H1 (cell line): ENCODE measurements around the gene NMD3. TPM values are rescaled to one million over a fixed set of nuclear protein-coding genes. Genes with fewer than 3 reads are reported as not detected.

Source experiments
- CTCF ChIA-PET: fragments of 300-600 bp; sonication (Branson Sonifier 250); formaldehyde crosslinking; loops from one replicate; lab custom pipeline; 2021; ENCODE audit not compliant: partially characterized antibody; lab: Charles Lee
- POLR2A ChIA-PET: fragments of 300-600 bp; sonication (Branson Sonifier 250); formaldehyde crosslinking; loops from one replicate; lab custom pipeline; 2021; ENCODE audit warnings: inconsistent platforms; ENCODE audit not compliant: partially characterized antibody; lab: Charles Lee
- DNase-seq, 2 experiments: peaks; one replicate each; pipeline versions ENCODE4 v3.0.0 to v3.0.0-alpha.2; 2010 to 2022; ENCODE audit warnings: low spot score in 2 of 2, low read depth in 1 of 2, mixed read lengths in 1 of 2
- FAIRE-seq: peaks from 2 replicates; lab custom pipeline; 2011; peaks lifted over from hg19 to GRCh38; lab: Jason Lieb, UNC
- H2AFZ ChIP-seq: 2 replicates; pipeline ENCODE4 v1.8.1; 2012; ENCODE audit warnings: low read length, inconsistent platforms
- H2AK5ac ChIP-seq: 2 replicates; pipeline ENCODE4 v1.6.1; 2013; ENCODE audit warnings: low read depth, low read length
- H2BK120ac ChIP-seq: replicated peaks from 2 replicates; pipeline ENCODE3; 2013; ENCODE audit warnings: low read depth, low read length, inconsistent platforms
- H2BK12ac ChIP-seq: 2 replicates; pipeline ENCODE4 v1.6.1; 2013; ENCODE audit warnings: low read depth, low read length
- H2BK15ac ChIP-seq: 2 replicates; pipeline ENCODE4 v1.6.1; 2013; ENCODE audit warnings: low read length
- H2BK20ac ChIP-seq: 2 replicates; pipeline ENCODE4 v1.6.1; 2013; ENCODE audit warnings: low read length
- H2BK5ac ChIP-seq: 2 replicates; pipeline ENCODE4 v1.6.1; 2013; ENCODE audit warnings: low read depth, low read length
- H3K14ac ChIP-seq: 2 replicates; pipeline ENCODE4 v1.6.1; 2013; ENCODE audit warnings: inconsistent platforms; ENCODE audit not compliant: insufficient read length
- H3K18ac ChIP-seq: 2 replicates; pipeline ENCODE4 v1.6.1; 2013; ENCODE audit warnings: low read length; ENCODE audit errors: extremely low read depth
- H3K23ac ChIP-seq: 2 replicates; pipeline ENCODE4 v1.6.1; 2013; ENCODE audit warnings: inconsistent platforms; ENCODE audit not compliant: insufficient read length
- H3K23me2 ChIP-seq: 2 replicates; pipeline ENCODE4 v1.6.1; 2013; ENCODE audit warnings: low read depth, low read length
- H3K27ac ChIP-seq: 2 replicates; pipeline ENCODE4 v1.6.1; 2011; ENCODE audit warnings: low read depth, low read length, inconsistent platforms
- H3K27me3 ChIP-seq, 4 experiments: replicated peaks in 1 of 4; 1 replicate in 1 of 4; 2 replicates in 3 of 4; pipeline versions ENCODE4 v1.6.1 to v1.8.1; 2011 to 2013; ENCODE audit warnings: low read length in 3 of 4, mild to moderate bottlenecking in 3 of 4, inconsistent platforms in 2 of 4, mixed read lengths in 2 of 4, moderate library complexity in 1 of 4; ENCODE audit not compliant: control insufficient read depth in 3 of 4, insufficient read depth in 3 of 4; ENCODE audit errors: extremely low read depth in 1 of 4
- H3K36me3 ChIP-seq, 4 experiments: 2 replicates each; pipeline versions ENCODE4 v1.6.1 to v1.8.1; 2011 to 2013; ENCODE audit warnings: mild to moderate bottlenecking in 4 of 4, low read length in 3 of 4, moderate library complexity in 2 of 4, control low read depth in 1 of 4, inconsistent platforms in 1 of 4; ENCODE audit not compliant: insufficient read depth in 4 of 4, control insufficient read depth in 2 of 4
- H3K4ac ChIP-seq: replicated peaks from 2 replicates; pipeline ENCODE3; 2013; ENCODE audit warnings: low read length, low read depth, mixed read lengths, inconsistent platforms; ENCODE audit not compliant: insufficient read length
- H3K4me1 ChIP-seq, 4 experiments: replicated peaks in 1 of 4; 1 replicate in 1 of 4; 2 replicates in 3 of 4; pipeline versions ENCODE4 v1.6.1 to v1.8.1; 2011 to 2013; ENCODE audit warnings: low read length in 3 of 4, inconsistent platforms in 2 of 4, mixed read lengths in 1 of 4; ENCODE audit not compliant: insufficient read depth in 4 of 4, control insufficient read depth in 3 of 4
- H3K4me2 ChIP-seq, 2 experiments: 2 replicates each; pipeline versions ENCODE4 v1.6.1 to v1.8.1; 2011 to 2013; ENCODE audit warnings: low read depth in 2 of 2, low read length in 2 of 2, control low read depth in 1 of 2, inconsistent platforms in 1 of 2, mild to moderate bottlenecking in 1 of 2; ENCODE audit not compliant: insufficient read depth in 1 of 2
- H3K4me3 ChIP-seq, 4 experiments: fragments of 200-600, 300-600 bp in 1 of 4; sonication (generic), shearing (Covaris generic), sonication (Bioruptor Twin) in 1 of 4; 2 replicates each; pipeline versions ENCODE4 v1.5.1 to v1.8.1; 2011 to 2016; ENCODE audit warnings: low read length in 4 of 4, low read depth in 3 of 4, control low read depth in 2 of 4, inconsistent platforms in 2 of 4, mild to moderate bottlenecking in 2 of 4, mixed read lengths in 1 of 4, moderate library complexity in 1 of 4; ENCODE audit not compliant: insufficient read depth in 2 of 4; ENCODE audit errors: extremely low read depth in 1 of 4
- H3K56ac ChIP-seq: replicated peaks from 2 replicates; pipeline ENCODE3; 2013; ENCODE audit warnings: low read depth, mild to moderate bottlenecking, mixed read lengths, low read length, inconsistent platforms; ENCODE audit not compliant: insufficient read length
- H3K79me1 ChIP-seq: 2 replicates; pipeline ENCODE4 v1.6.1; 2013; ENCODE audit warnings: low read depth, low read length, control low read depth
- H3K79me2 ChIP-seq, 2 experiments: 2 replicates each; pipeline versions ENCODE4 v1.6.1 to v1.8.1; 2012 to 2013; ENCODE audit warnings: low read length in 2 of 2, mild to moderate bottlenecking in 2 of 2, inconsistent platforms in 1 of 2; ENCODE audit not compliant: insufficient read depth in 2 of 2, control insufficient read depth in 1 of 2
- H3K9ac ChIP-seq, 4 experiments: replicated peaks in 1 of 4; 1 replicate in 1 of 4; 2 replicates in 3 of 4; pipeline versions ENCODE4 v1.6.1 to v1.8.1; 2011 to 2013; ENCODE audit warnings: low read depth in 3 of 4, low read length in 3 of 4, control low read depth in 2 of 4, mild to moderate bottlenecking in 2 of 4, moderate library complexity in 2 of 4, inconsistent platforms in 1 of 4; ENCODE audit errors: extremely low read depth in 1 of 4
- H3K9me3 ChIP-seq, 2 experiments: 2 replicates each; pipeline versions ENCODE4 v1.6.1 to v1.8.1; 2012 to 2013; ENCODE audit warnings: mild to moderate bottlenecking in 2 of 2, moderate library complexity in 2 of 2, control low read depth in 1 of 2, inconsistent platforms in 1 of 2, low read depth in 1 of 2, low read length in 1 of 2, mixed read lengths in 1 of 2; ENCODE audit not compliant: insufficient read depth in 2 of 2
- H4K20me1 ChIP-seq, 2 experiments: replicated peaks in 1 of 2; 2 replicates each; pipeline versions ENCODE3 to v1.8.1; 2011 to 2013; ENCODE audit warnings: inconsistent platforms in 2 of 2, low read length in 2 of 2, mild to moderate bottlenecking in 1 of 2; ENCODE audit not compliant: insufficient read depth in 2 of 2, control insufficient read depth in 1 of 2
- H4K5ac ChIP-seq: 2 replicates; pipeline ENCODE4 v1.6.1; 2013; ENCODE audit warnings: low read length, low read depth, mixed read lengths, inconsistent platforms; ENCODE audit not compliant: insufficient read length
- H4K8ac ChIP-seq: 2 replicates; pipeline ENCODE4 v1.8.0; 2013; ENCODE audit warnings: mild to moderate bottlenecking, moderate library complexity, low read length, inconsistent platforms; ENCODE audit not compliant: insufficient read depth; ENCODE audit errors: extremely low read depth
- H4K91ac ChIP-seq: replicated peaks from 2 replicates; pipeline ENCODE3; 2013; ENCODE audit warnings: low read length, mixed read lengths, inconsistent platforms; ENCODE audit not compliant: insufficient read length
- BACH1 ChIP-seq: IDR thresholded peaks from 2 replicates; pipeline ENCODE4 v1.6.1; 2012; ENCODE audit warnings: low read length, improper control_type of control experiment
- CBX5 ChIP-seq: fragments of 300-800, 300-1000 bp; sonication (generic); IDR thresholded peaks from 2 replicates; pipeline ENCODE4 v1.7.1; 2016; ENCODE audit warnings: antibody characterized with exemption, low read length, low read depth
- CBX8 ChIP-seq: fragments of 300-800, 300-1000 bp; sonication (generic); IDR thresholded peaks from 2 replicates; pipeline ENCODE4 v1.7.1; 2016; ENCODE audit warnings: low read depth, low read length, borderline replicate concordance
- CTBP2 ChIP-seq: IDR thresholded peaks from 2 replicates; pipeline ENCODE4 v1.7.0; 2011; ENCODE audit warnings: borderline replicate concordance, mild to moderate bottlenecking, moderate library complexity, mixed read lengths, low read length; ENCODE audit not compliant: insufficient read depth, insufficient read length
- EZH2 ChIP-seq: fragments of 200-600 bp; sonication (generic); IDR thresholded peaks from 2 replicates; pipeline ENCODE4 v1.7.1; 2012; ENCODE audit warnings: low read depth, mild to moderate bottlenecking, moderate library complexity, low read length, inconsistent platforms; ENCODE audit not compliant: severe bottlenecking
- RXRA ChIP-seq: IDR thresholded peaks from 2 replicates; pipeline ENCODE4 v1.6.1; 2011; ENCODE audit warnings: low read depth, mild to moderate bottlenecking, low read length, moderate library complexity; ENCODE audit not compliant: insufficient read depth
- SAP30 ChIP-seq: fragments of 300-600 bp; sonication (generic); IDR thresholded peaks from 2 replicates; pipeline ENCODE4 v1.7.1; 2012; ENCODE audit warnings: low read length, moderate library complexity, mild to moderate bottlenecking, inconsistent platforms; ENCODE audit not compliant: insufficient read depth, insufficient replicate concordance
- SP1 ChIP-seq: IDR thresholded peaks from 2 replicates; pipeline ENCODE4 v1.6.1; 2011; ENCODE audit warnings: low read depth, low read length
- SRF ChIP-seq: IDR thresholded peaks from 2 replicates; pipeline ENCODE4 v1.6.1; 2011; ENCODE audit warnings: mild to moderate bottlenecking, low read depth, low read length, moderate library complexity
- TEAD4 ChIP-seq: IDR thresholded peaks from 2 replicates; pipeline ENCODE4 v1.6.1; 2012; ENCODE audit warnings: low read depth, low read length, inconsistent platforms, mixed read lengths
- YY1 ChIP-seq: IDR thresholded peaks from 2 replicates; pipeline ENCODE4 v1.6.1; 2011; ENCODE audit warnings: low read depth, mild to moderate bottlenecking, low read length
- ZNF274 ChIP-seq: IDR thresholded peaks from 2 replicates; pipeline ENCODE4 v1.7.0; 2012; ENCODE audit warnings: low read length, borderline replicate concordance; ENCODE audit errors: extremely low read depth
- WGBS, 2 experiments: shearing (Covaris generic) in 1 of 2; methylation state at CpG; one replicate each; pipeline versions ENCODE4 v1.1.6 to v1.1.7; 2013 to 2015; ENCODE audit warnings: low lambda C conversion rate in 2 of 2, mixed read lengths in 2 of 2, inconsistent platforms in 1 of 2, low coverage in 1 of 2, missing lambda C conversion rate in 1 of 2; ENCODE audit not compliant: insufficient replicate concordance in 2 of 2, insufficient coverage in 1 of 2, insufficient read length in 1 of 2; ENCODE audit errors: extremely low coverage in 1 of 2, missing lambda C conversion rate in 1 of 2; 5-methylcytosine and 5-hydroxymethylcytosine counted together
- polyA plus RNA-seq, 7 experiments: library from polyadenylated mRNA; depleted of rRNA in 3 of 7; stranded (reverse) in 5 of 7; unstranded in 2 of 7; fragments of >200 nt in 5 of 7; fragments of 200-250 nt in 2 of 7; gene quantifications; 1 replicate in 5 of 7; 2 replicates in 1 of 7; 4 replicates in 1 of 7; pipeline versions ENCODE4 v1.2.1 to v1.2.3, GENCODE V29; 2011 to 2013; ENCODE audit warnings: missing spikeins in 2 of 7, mixed read lengths in 2 of 7
- total RNA-seq: library from RNA; stranded (reverse); fragmentation: NEBNext Ultra II Directional; extraction: Animal tissue kit (Norgen Biotek cat#: 25700); gene quantifications from 2 replicates; pipeline ENCODE4 v1.2.1, GENCODE V29; 2021

Gene NMD3
- total and polyA plus RNA-seq, 2 of the 8 experiments (the other 6 are each of a cell fraction or from before 2014, with no cell fraction given) = 12.1 to 64.2 TPM

- 0 out of 4 replicates have a peak, but pooled peaks cover 0 to 4% of the 10 kb centered on the region in 2 experiments for H3K79me2 ChIP-seq
- H3K23ac ChIP-seq = no peak overlapping the region
- no peaks in the 10 kb centered on the region for H3K9me3 ChIP-seq
- TF ChIP-seq ZNF274 (no peak), SP1 (no peak), RXRA (no peak), EZH2 (no peak), SAP30 (no peak), SRF (no peak), TEAD4 (no peak), CTBP2 (no peak), CBX8 (no peak), YY1 (no peak), BACH1 (no peak), CBX5 (no peak)
- no peak overlapping the region for H2BK120ac ChIP-seq
- H3K14ac ChIP-seq = no peak overlapping the region
- DNase-seq (no peak), FAIRE-seq (no peak)
- no peak overlapping the region for H3K4me3 ChIP-seq
- no peak overlapping the region for H2AK5ac ChIP-seq
- no peak overlapping the region for H3K4me2 ChIP-seq
- H2AFZ ChIP-seq = no peak overlapping the region
- H2BK5ac ChIP-seq = no peak overlapping the region
- no peak overlapping the region for H3K9ac ChIP-seq
- no peak overlapping the region for H4K8ac ChIP-seq
- H3K18ac ChIP-seq = no peak overlapping the region
- ChIA-PET POLR2A (no interaction called here), CTCF (interaction anchor here (0.6 to 1.4 kb wide), 4 partner anchors 9 to 164 kb away, joined by 3 to 7 read pairs (median 4); no protein-coding TSS in a partner anchor)
- H4K91ac ChIP-seq = no peak overlapping the region
- H3K36me3 ChIP-seq = peaks cover 0 to 10% (median 1%) of the 10 kb centered on the region in 4 experiments; a peak in 3 of 8 replicates
- no peaks in the 10 kb centered on the region for H3K4me1 ChIP-seq
- H3K79me1 ChIP-seq = no peaks in the 10 kb centered on the region
- no peak overlapping the region for H3K4ac ChIP-seq
- H3K56ac ChIP-seq = no peak overlapping the region
- H3K23me2 ChIP-seq = no peaks in the 10 kb centered on the region
- no peak overlapping the region for H2BK12ac ChIP-seq
- H2BK20ac ChIP-seq = no peak overlapping the region
- H3K27ac ChIP-seq = no peak overlapping the region
- no peaks in the 10 kb centered on the region for H3K27me3 ChIP-seq
- H2BK15ac ChIP-seq = no peak overlapping the region
- no peaks in the 10 kb centered on the region for H4K20me1 ChIP-seq
- no peak overlapping the region for H4K5ac ChIP-seq
- 100% methylated on average over 1 of the region's 1 CpG; no CpG with 5 or more reads in 1 of the 2 experiments for WGBS, 2 experiments
Observed at GRCh38 chr3:161266731-161267150, 45.6 kb downstream of the NMD3 start.
